ENCODE results near the gene ILKAP. TPM values are rescaled to one million over a fixed set of nuclear protein-coding genes. Genes with fewer than 3 reads are reported as not detected.

ILKAP gene
- total RNA-seq, 1 experiment from 2014 or later = 41.5 TPM

GRCh38 chr2:238227587-238228032 is 24.1 kb upstream of the ILKAP start:
- no peak overlapping the region for H4K5ac ChIP-seq (ENCODE audit: insufficient read length, low read depth, low read length)
- H4K20me1 ChIP-seq (ENCODE audit: control insufficient read depth, insufficient read depth, insufficient read length) = no peaks in the 10 kb centered on the region
- no peak overlapping the region for H3T11ph ChIP-seq (ENCODE audit: low read length)
- H3K4me2 ChIP-seq (ENCODE audit: insufficient read depth, insufficient read length, low read length) = no peak overlapping the region
- no peak overlapping the region for H3K18ac ChIP-seq (ENCODE audit: insufficient read length, low read depth, low read length)
- no peak overlapping the region for H4K8ac ChIP-seq (replicated peaks; ENCODE audit: insufficient read length, low read depth, low read length)
- H3K9me3 Mint-ChIP-seq = no peaks in the 10 kb centered on the region; a peak in 1 of 5 replicates
- no peak overlapping the region for H4K91ac ChIP-seq (ENCODE audit: insufficient read length, low read depth, low read length)
- H3K23me2 ChIP-seq (ENCODE audit: insufficient read length, low read depth, low read length, poor library complexity, severe bottlenecking) = peaks cover 9% of the 10 kb centered on the region
- H3K27ac Mint-ChIP-seq = no peak overlapping the region
- peaks cover 0 to 2% (median 0%) of the 10 kb centered on the region in 3 experiments; a peak in 1 of 7 replicates for H3K36me3 Mint-ChIP-seq (ENCODE audit: insufficient read depth in 1 of 3, low read depth in 3 of 3)
- no peak overlapping the region for H2BK15ac ChIP-seq (ENCODE audit: low read depth, low read length)
- DNase-seq = no peak
- peaks cover 12 to 14% of the 10 kb centered on the region in 2 experiments for H3K4me1 Mint-ChIP-seq
- H2AFZ ChIP-seq (ENCODE audit: low read length) = no peak overlapping the region
- H3K14ac ChIP-seq (ENCODE audit: insufficient read depth, low read length) = no peak overlapping the region; the same call in 1 of the 2 replicates
- no peak overlapping the region for H2BK5ac ChIP-seq (ENCODE audit: insufficient read length, low read length)
- no peak overlapping the region for H2BK20ac ChIP-seq (ENCODE audit: low read depth, low read length, poor library complexity, severe bottlenecking)
- peaks cover 8% of the 10 kb centered on the region; the same call in 1 of the 2 replicates for H3K27me3 ChIP-seq (ENCODE audit: insufficient read depth, low read length)
- no peak overlapping the region for H2BK120ac ChIP-seq (ENCODE audit: low read depth, low read length, poor library complexity, severe bottlenecking)
- no peak overlapping the region for H3K27ac ChIP-seq (ENCODE audit: insufficient read length, low read depth, low read length)
- no peaks in the 10 kb centered on the region for H3K9me3 ChIP-seq (ENCODE audit: control insufficient read depth, low read depth, low read length)
- H3K9ac ChIP-seq (ENCODE audit: extremely low read depth, insufficient read length, low read length) = no peak overlapping the region
- no peaks in the 10 kb centered on the region for H3K79me1 ChIP-seq (ENCODE audit: insufficient read depth, low read depth, low read length, poor library complexity, severe bottlenecking)
- H3K23ac ChIP-seq (ENCODE audit: insufficient read length, low read depth, low read length) = no peak overlapping the region
- no peak overlapping the region for H2AK5ac ChIP-seq (ENCODE audit: insufficient read length, low read length)
- H3K4me1 ChIP-seq (ENCODE audit: insufficient read depth, low read length) = peaks cover 3% of the 10 kb centered on the region; the same call in 1 of the 2 replicates
- H3K79me2 ChIP-seq (ENCODE audit: insufficient read depth, low read length) = no peaks in the 10 kb centered on the region
- no peak overlapping the region for H3K4me3 Mint-ChIP-seq
- H2BK12ac ChIP-seq (ENCODE audit: insufficient read length, low read depth, low read length) = no peak overlapping the region
- peaks cover 48% of the 10 kb centered on the region for H3K27me3 Mint-ChIP-seq (ENCODE audit: low read depth)
- no peak for TF ChIP-seq CTCF (conservative IDR thresholded peaks at IDR 0.05)
- no CpG with 5 or more reads among the region's 11 CpGs for WGBS (ENCODE audit: extremely low coverage, insufficient read length, low lambda C conversion rate)
- no peak overlapping the region for H3K56ac ChIP-seq (ENCODE audit: insufficient read length, low read depth, low read length)
- H3K4ac ChIP-seq (ENCODE audit: low read depth, low read length) = no peak overlapping the region

Measured in H9 (cell line).